ENCODE data around the gene GSTM3. TPM values are rescaled to one million over a fixed set of nuclear protein-coding genes. Genes with fewer than 3 reads are reported as not detected.

GSTM3 gene
- polyA plus RNA-seq, result 100 to 1,000 TPM in 2 of 4 donors, 10 to 100 TPM in 2; 71.6 to 169 (median 118) TPM
- long read RNA-seq, donor 1, result 0 reads
- long read RNA-seq, donor 2, full-length matches to known transcripts, result 10 of 10 reads
- long read RNA-seq, donor 2, partial matches to known transcripts, result 0 of 10 reads
- long read RNA-seq, donor 2, other reads (novel, unspliced or antisense), result 0 of 10 reads
- long read RNA-seq, donor 3, full-length matches to known transcripts, result 30 of 52 reads
- long read RNA-seq, donor 3, partial matches to known transcripts, result 17 of 52 reads
- long read RNA-seq, donor 3, other reads (novel, unspliced or antisense), result 5 of 52 reads
- long read RNA-seq, donor 4, full-length matches to known transcripts, result 1 of 1 reads
- long read RNA-seq, donor 4, partial matches to known transcripts, result 0 of 1 reads
- long read RNA-seq, donor 4, other reads (novel, unspliced or antisense), result 0 of 1 reads
- long read RNA-seq, donor 5, full-length matches to known transcripts, result 8 of 8 reads
- long read RNA-seq, donor 5, partial matches to known transcripts, result 0 of 8 reads
- long read RNA-seq, donor 5, other reads (novel, unspliced or antisense), result 0 of 8 reads
- long read RNA-seq, donor 6, full-length matches to known transcripts, result 36 of 36 reads
- long read RNA-seq, donor 6, partial matches to known transcripts, result 0 of 36 reads
- long read RNA-seq, donor 6, other reads (novel, unspliced or antisense), result 0 of 36 reads
- long read RNA-seq, donor 7, result 0 reads
- long read RNA-seq, donor 8, full-length matches to known transcripts, result 3 of 3 reads
- long read RNA-seq, donor 8, partial matches to known transcripts, result 0 of 3 reads
- long read RNA-seq, donor 8, other reads (novel, unspliced or antisense), result 0 of 3 reads
- long read RNA-seq, donor 9, full-length matches to known transcripts, result 15 of 15 reads
- long read RNA-seq, donor 9, partial matches to known transcripts, result 0 of 15 reads
- long read RNA-seq, donor 9, other reads (novel, unspliced or antisense), result 0 of 15 reads
- long read RNA-seq, donor 10, full-length matches to known transcripts, result 43 of 43 reads
- long read RNA-seq, donor 10, partial matches to known transcripts, result 0 of 43 reads
- long read RNA-seq, donor 10, other reads (novel, unspliced or antisense), result 0 of 43 reads

DNA sequence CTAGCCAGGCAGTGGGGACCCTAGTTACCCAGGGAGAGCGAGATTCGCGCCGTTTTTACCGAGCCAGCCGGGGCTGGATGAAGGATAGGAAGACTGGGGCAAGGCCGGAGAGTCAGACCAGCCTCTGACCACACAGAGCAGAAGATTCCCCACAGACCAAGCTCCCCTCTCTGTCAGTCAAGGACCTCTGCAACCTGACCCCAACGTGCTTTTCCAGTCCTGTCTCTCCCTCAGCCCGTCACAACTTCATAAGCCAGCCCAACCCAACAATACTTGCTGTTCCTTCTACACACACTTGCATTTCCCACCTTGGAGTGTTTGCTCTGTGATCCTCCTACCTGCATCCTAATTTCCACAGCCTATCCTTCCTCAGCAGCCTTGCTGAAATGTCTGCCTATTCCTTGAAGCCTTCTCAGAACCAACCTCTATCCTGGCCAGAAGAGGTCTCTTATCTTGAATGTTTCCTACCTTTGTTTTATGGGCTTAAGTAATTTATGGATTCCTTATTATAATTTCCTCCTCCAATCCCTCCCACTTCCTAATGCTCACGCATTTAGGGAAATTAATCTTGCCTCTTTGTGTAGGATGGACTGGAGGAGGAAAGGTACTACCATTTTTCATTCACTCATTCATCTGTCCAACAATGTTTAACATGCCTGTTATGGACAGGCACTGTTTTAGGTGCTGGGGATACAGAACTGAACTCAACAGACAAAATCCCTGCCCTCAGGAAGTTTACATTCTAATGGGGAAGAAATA, at the start of gene GSTM3:
Gene GSTM3 (minus strand): TSS at position 424 of the 759 bp plus-strand sequence. CDS start 751 bp downstream, outside the sequence.
- FAIRE-seq (no peak), DNase-seq (peak in 1 of 2 donors; percentile 57)
- Histone ChIP-seq H3K27me3 (ENCODE audit: control insufficient read depth in 3 of 3, insufficient read depth in 3 of 3, low read length in 3 of 3) (no peaks in the 10 kb centered on the region), H3K36me3 (ENCODE audit: control insufficient read depth in 3 of 3, insufficient read depth in 2 of 3, low read depth in 1 of 3, low read length in 3 of 3) (peaks cover 0 to 12% (median 3%) of the 10 kb centered on the region in 3 donors), H3K9me3 (ENCODE audit: control insufficient read depth in 2 of 2, insufficient read depth in 1 of 2, low read depth in 1 of 2, low read length in 1 of 2) (no peaks in the 10 kb centered on the region), H3K4me3 (ENCODE audit: low read depth in 1 of 3, low read length in 3 of 3) (peak within 1 kb of the TSS; percentile 43 to 90 (median 59)), H3K4me1 (ENCODE audit: control insufficient read depth in 3 of 3, insufficient read depth in 2 of 3, low read depth in 1 of 3, low read length in 2 of 3) (peaks cover 1 to 20% (median 2%) of the 10 kb centered on the region in 3 donors), H3K27ac (ENCODE audit: low read depth in 1 of 3, low read length in 2 of 3) (peak within 1 kb of the TSS in 2 of 3 donors; percentile 59 to 87)
- WGBS, 3 donors, result 4 to 12% (median 8%) methylated on average over 10 of the region's 10 CpGs

- H3K9me3 ChIP-seq (ENCODE audit: control insufficient read depth in 2 of 2, insufficient read depth in 1 of 2, low read depth in 1 of 2, low read length in 1 of 2), result no peaks in the 10 kb centered on the region
- H3K27me3 ChIP-seq (ENCODE audit: control insufficient read depth in 3 of 3, insufficient read depth in 3 of 3, low read length in 3 of 3), result no peaks in the 10 kb centered on the region
- FAIRE-seq (no peak), DNase-seq (no peak)
- 66 to 94% (median 88%) methylated on average over 2 of the region's 2 CpGs for WGBS, 3 donors
- no peak overlapping the region for H3K4me3 ChIP-seq (ENCODE audit: low read depth in 1 of 3, low read length in 3 of 3)
- H3K36me3 ChIP-seq (ENCODE audit: control insufficient read depth in 3 of 3, insufficient read depth in 2 of 3, low read depth in 1 of 3, low read length in 3 of 3), result no peaks in the 10 kb centered on the region
- H3K4me1 ChIP-seq (ENCODE audit: control insufficient read depth in 3 of 3, insufficient read depth in 2 of 3, low read depth in 1 of 3, low read length in 2 of 3), result peaks cover 22 to 58% (median 31%) of the 10 kb centered on the region in 3 donors
- H3K27ac ChIP-seq (ENCODE audit: low read depth in 1 of 3, low read length in 2 of 3), result peak overlapping the region in 1 of 3 donors; percentile 80
These were observed 49.5 kb upstream of the GSTM3 start for GRCh38 chr1:109790329-109790728.

DNA sequence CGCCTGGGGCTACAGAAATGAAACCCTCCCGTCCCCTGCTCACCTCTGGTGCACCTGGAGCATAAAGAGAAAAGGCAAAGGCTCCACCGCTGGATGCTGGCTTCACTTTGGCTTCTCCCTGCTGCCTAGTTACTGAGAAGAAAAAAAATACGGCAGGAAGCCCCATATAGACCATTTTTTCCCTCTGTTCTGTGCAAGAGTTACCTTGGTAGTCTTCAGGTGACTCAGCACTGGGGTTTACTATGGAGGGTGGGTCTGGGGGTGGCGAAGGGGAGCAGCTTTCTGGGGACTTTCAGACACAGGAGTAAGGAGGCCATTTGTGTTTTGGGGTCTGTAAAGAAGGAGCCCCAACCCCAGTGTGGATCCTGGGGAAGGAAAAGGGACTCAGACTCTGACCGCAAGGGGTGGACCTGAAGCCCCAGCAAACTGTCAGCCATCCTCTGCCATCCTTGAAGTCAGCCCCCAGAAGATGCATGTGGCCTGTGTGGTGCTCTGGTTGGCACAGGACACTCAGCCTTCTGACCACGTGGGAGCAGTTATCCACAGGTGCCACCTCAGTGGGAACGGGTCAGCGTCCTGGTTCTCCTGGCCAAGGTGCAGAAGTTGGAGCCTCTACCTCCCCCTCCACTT, 48.8 kb upstream of the GSTM3 start:
- FAIRE-seq, result no peak
- Histone ChIP-seq H3K4me1 (ENCODE audit: control insufficient read depth in 3 of 3, insufficient read depth in 2 of 3, low read depth in 1 of 3, low read length in 2 of 3) (peaks cover 19 to 54% (median 29%) of the 10 kb centered on the region in 3 donors), H3K27me3 (ENCODE audit: control insufficient read depth in 3 of 3, insufficient read depth in 3 of 3, low read length in 3 of 3) (no peaks in the 10 kb centered on the region), H3K9me3 (ENCODE audit: control insufficient read depth in 2 of 2, insufficient read depth in 1 of 2, low read depth in 1 of 2, low read length in 1 of 2) (no peaks in the 10 kb centered on the region), H3K27ac (ENCODE audit: low read depth in 1 of 3, low read length in 2 of 3) (no peak overlapping the region), H3K36me3 (ENCODE audit: control insufficient read depth in 3 of 3, insufficient read depth in 2 of 3, low read depth in 1 of 3, low read length in 3 of 3) (no peaks in the 10 kb centered on the region), H3K4me3 (ENCODE audit: low read depth in 1 of 3, low read length in 3 of 3) (no peak overlapping the region)
- WGBS, 3 donors, result 74 to 86% (median 84%) methylated on average over 9 of the region's 9 CpGs
- DNase-seq, result no peak

DNA sequence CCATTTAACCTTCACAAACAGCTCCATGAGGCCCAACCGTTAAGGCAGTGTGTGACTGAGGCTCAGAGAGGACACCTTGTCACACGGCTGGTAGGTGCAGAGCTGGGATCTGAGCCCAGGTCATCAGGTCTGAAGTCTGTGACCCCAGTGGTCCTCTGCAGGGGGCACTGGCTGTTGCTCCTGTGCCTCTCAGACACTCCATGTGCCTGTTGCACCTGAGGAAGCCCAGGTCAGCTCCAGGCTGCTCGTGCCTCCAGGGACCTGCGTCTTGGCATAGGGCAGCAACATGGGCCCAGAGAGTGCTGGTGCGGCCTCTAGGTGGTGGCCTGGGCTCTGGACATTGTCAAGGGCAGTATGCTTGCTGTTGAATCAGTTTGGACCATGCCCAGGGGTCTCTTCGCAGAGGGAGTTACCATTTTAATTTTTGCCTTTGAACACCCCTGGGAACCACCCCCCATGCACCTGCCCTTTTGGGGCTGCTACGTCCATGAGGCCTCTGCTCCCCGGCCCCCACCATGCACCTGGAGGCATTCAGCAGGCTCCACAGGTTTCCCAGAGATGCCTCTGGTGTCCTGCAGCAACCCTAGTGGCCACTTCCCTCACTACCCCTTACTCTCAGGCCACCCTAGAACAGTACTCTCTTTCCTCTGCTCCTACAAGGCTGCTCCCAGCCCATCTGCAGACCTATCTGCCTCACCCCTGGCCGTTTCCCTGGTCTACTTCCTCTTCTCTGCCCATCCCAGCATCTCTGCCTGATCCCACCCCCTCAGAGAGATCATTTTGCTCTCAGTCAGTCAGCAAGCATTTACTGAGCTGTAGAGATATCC, 48.1 kb upstream of the GSTM3 start:
- no peaks in the 10 kb centered on the region for H3K36me3 ChIP-seq (ENCODE audit: control insufficient read depth in 3 of 3, insufficient read depth in 2 of 3, low read depth in 1 of 3, low read length in 3 of 3)
- no peak overlapping the region for H3K4me3 ChIP-seq (ENCODE audit: low read depth in 1 of 3, low read length in 3 of 3)
- 77 to 82% (median 80%) methylated on average over 9 of the region's 9 CpGs for WGBS, 3 donors
- peaks cover 13 to 47% (median 23%) of the 10 kb centered on the region in 3 donors for H3K4me1 ChIP-seq (ENCODE audit: control insufficient read depth in 3 of 3, insufficient read depth in 2 of 3, low read depth in 1 of 3, low read length in 2 of 3)
- H3K27me3 ChIP-seq (ENCODE audit: control insufficient read depth in 3 of 3, insufficient read depth in 3 of 3, low read length in 3 of 3), result no peaks in the 10 kb centered on the region
- no peaks in the 10 kb centered on the region for H3K9me3 ChIP-seq (ENCODE audit: control insufficient read depth in 2 of 2, insufficient read depth in 1 of 2, low read depth in 1 of 2, low read length in 1 of 2)
- no peak for FAIRE-seq
- no peak for DNase-seq
- no peak overlapping the region for H3K27ac ChIP-seq (ENCODE audit: low read depth in 1 of 3, low read length in 2 of 3)

- Histone ChIP-seq H3K9me3 (ENCODE audit: control insufficient read depth in 2 of 2, insufficient read depth in 1 of 2, low read depth in 1 of 2, low read length in 1 of 2) (no peaks in the 10 kb centered on the region), H3K27ac (ENCODE audit: low read depth in 1 of 3, low read length in 2 of 3) (peak overlapping the region in 1 of 3 donors; percentile 36)
These were observed 47.2 kb upstream of the GSTM3 start for GRCh38 chr1:109787845-109788601.

GRCh38 chr1:109787211-109787844, 46.5 kb upstream of the GSTM3 start:
- Histone ChIP-seq H3K27me3 (ENCODE audit: control insufficient read depth in 3 of 3, insufficient read depth in 3 of 3, low read length in 3 of 3) (no peaks in the 10 kb centered on the region), H3K36me3 (ENCODE audit: control insufficient read depth in 3 of 3, insufficient read depth in 2 of 3, low read depth in 1 of 3, low read length in 3 of 3) (no peaks in the 10 kb centered on the region), H3K9me3 (ENCODE audit: control insufficient read depth in 2 of 2, insufficient read depth in 1 of 2, low read depth in 1 of 2, low read length in 1 of 2) (no peaks in the 10 kb centered on the region), H3K4me1 (ENCODE audit: control insufficient read depth in 3 of 3, insufficient read depth in 2 of 3, low read depth in 1 of 3, low read length in 2 of 3) (peaks cover 2 to 36% (median 13%) of the 10 kb centered on the region in 3 donors), H3K4me3 (ENCODE audit: low read depth in 1 of 3, low read length in 3 of 3) (no peak overlapping the region), H3K27ac (ENCODE audit: low read depth in 1 of 3, low read length in 2 of 3) (peak overlapping the region in 2 of 3 donors; percentile 53 to 83)
- FAIRE-seq, result no peak
- 39 to 72% (median 66%) methylated on average over 8 to 9 of the region's 9 CpGs for WGBS, 3 donors
- peak in 1 of 2 donors; percentile 96 for DNase-seq

More at GRCh38 chr1:109787845-109788601, 47.2 kb upstream of the GSTM3 start:
- 82 to 89% (median 88%) methylated on average over 19 of the region's 19 CpGs for WGBS, 3 donors
- DNase-seq (no peak), FAIRE-seq (no peak)
- Histone ChIP-seq H3K4me3 (ENCODE audit: low read depth in 1 of 3, low read length in 3 of 3) (no peak overlapping the region), H3K27me3 (ENCODE audit: control insufficient read depth in 3 of 3, insufficient read depth in 3 of 3, low read length in 3 of 3) (no peaks in the 10 kb centered on the region), H3K36me3 (ENCODE audit: control insufficient read depth in 3 of 3, insufficient read depth in 2 of 3, low read depth in 1 of 3, low read length in 3 of 3) (no peaks in the 10 kb centered on the region), H3K4me1 (ENCODE audit: control insufficient read depth in 3 of 3, insufficient read depth in 2 of 3, low read depth in 1 of 3, low read length in 2 of 3) (peaks cover 7 to 39% (median 14%) of the 10 kb centered on the region in 3 donors)

All from small intestine (tissue), 16 donors.